Neural cell (in vitro differentiated cells): ENCODE measurements around the gene CPEB4.

ENCODE experiments used
- CTCF ChIP-seq: fragments of 450-650 bp; IDR thresholded peaks from 2 replicates; pipeline ENCODE4 v1.5.1; 2014; ENCODE audit warnings: antibody characterized with exemption, mild to moderate bottlenecking, moderate library complexity; ENCODE audit not compliant: poor library complexity, severe bottlenecking
- EP300 ChIP-seq: fragments of 450-650 bp; conservative IDR thresholded peaks from 2 replicates; pipeline ENCODE4 v1.6.1; 2014; ENCODE audit warnings: antibody characterized with exemption, mild to moderate bottlenecking, moderate library complexity; ENCODE audit not compliant: poor library complexity, severe bottlenecking
- EZH2 ChIP-seq: fragments of 200-600, 300-800 bp; shearing (Covaris generic), sonication (generic); IDR thresholded peaks from 2 replicates; pipeline ENCODE4 v1.6.1; 2014; ENCODE audit warnings: antibody characterized with exemption, low read length, borderline replicate concordance, mild to moderate bottlenecking; ENCODE audit not compliant: insufficient read depth, poor library complexity, severe bottlenecking
- POLR2AphosphoS5 ChIP-seq: IDR thresholded peaks from 2 replicates; pipeline ENCODE4 v1.6.1; 2012
- SMC3 ChIP-seq: fragments of 450-650 bp; conservative IDR thresholded peaks from 2 replicates; pipeline ENCODE4 v1.6.1; 2014; ENCODE audit warnings: antibody characterized with exemption, mild to moderate bottlenecking, moderate library complexity; ENCODE audit not compliant: poor library complexity

GRCh38 chr5:173981185-173981761 lies 93.1 kb downstream of the CPEB4 start:
- no peak for TF ChIP-seq CTCF
- TF ChIP-seq EZH2, result no peak
- TF ChIP-seq SMC3, result no peak
- TF ChIP-seq POLR2AphosphoS5, result no peak
- TF ChIP-seq EP300, result no peak
